AG04450 (cell line): ENCODE measurements around the gene SATB2. TPM values are rescaled to one million over a fixed set of nuclear protein-coding genes. Genes with fewer than 3 reads are reported as not detected.

ENCODE experiments used
- CTCF ChIA-PET: fragments of 300-600, 350-600 bp; formaldehyde crosslinking; extraction: SDS; loops from one replicate; lab custom pipeline; 2022; ENCODE audit warnings: antibody characterized with exemption, inconsistent platforms; lab: Charles Lee
- POLR2A ChIA-PET: fragments of 350-600 bp; formaldehyde crosslinking; extraction: SDS; loops from one replicate; lab custom pipeline; 2021; ENCODE audit warnings: antibody characterized with exemption, inconsistent platforms; lab: Yijun Ruan, JAX
- DNase-seq: peaks from one replicate; pipeline ENCODE4 v3.0.0-alpha.2; 2011; ENCODE audit warnings: low read depth, low spot score
- H3K27ac ChIP-seq: one replicate; pipeline ENCODE4 v1.5.1; 2012; ENCODE audit warnings: low read depth, low read length, control low read depth
- H3K27me3 ChIP-seq: one replicate; pipeline ENCODE4 v1.6.0; 2012; ENCODE audit warnings: low read length; ENCODE audit not compliant: control insufficient read depth, insufficient read depth
- H3K4me3 ChIP-seq: 2 replicates; pipeline ENCODE4 v1.5.1; 2011; ENCODE audit warnings: mild to moderate bottlenecking, low read depth, low read length, control low read depth
- H3K9me3 ChIP-seq: 2 replicates; pipeline ENCODE4 v1.5.1; 2012; ENCODE audit warnings: low read length; ENCODE audit not compliant: control insufficient read depth, insufficient read depth
- polyA plus RNA-seq: library from polyadenylated mRNA; depleted of rRNA; stranded (reverse); fragments of >200 nt; gene quantifications from 2 replicates; pipeline ENCODE4 v1.2.3, GENCODE V29; 2011
- TF ChIP-seq, protein P1 (sequence below): IDR thresholded peaks from 2 replicates; pipeline ENCODE4 v1.5.1; 2011; ENCODE audit warnings: low read depth, low read length, control low read depth, inconsistent platforms

Gene SATB2
- polyA plus RNA-seq, 1 experiment = 5.0 TPM

DNA sequence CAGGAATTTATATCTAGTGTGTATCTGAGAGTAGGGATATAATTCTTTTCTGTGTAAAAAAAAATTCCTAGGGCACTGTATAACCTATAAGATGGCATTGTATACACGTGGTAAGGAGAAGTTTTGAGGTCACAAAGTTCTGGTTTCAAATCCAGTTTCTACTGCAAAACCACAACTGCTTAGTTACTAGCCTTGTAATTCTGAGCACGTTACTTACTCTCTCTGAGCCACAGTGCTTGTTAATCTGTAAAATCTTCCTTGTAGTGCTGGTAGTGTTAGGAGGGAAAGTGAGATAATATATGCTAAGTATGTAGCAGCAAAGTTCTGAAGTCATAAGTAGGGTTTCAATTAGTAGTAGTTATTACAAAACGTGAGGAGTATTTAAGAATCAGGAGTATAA lies 175.4 kb downstream of the SATB2 start:
- Histone ChIP-seq H3K27ac (no peak overlapping the region), H3K4me3 (no peak overlapping the region), H3K27me3 (no peaks in the 10 kb centered on the region), H3K9me3 (no peaks in the 10 kb centered on the region)
- TF ChIP-seq, protein P1, sequence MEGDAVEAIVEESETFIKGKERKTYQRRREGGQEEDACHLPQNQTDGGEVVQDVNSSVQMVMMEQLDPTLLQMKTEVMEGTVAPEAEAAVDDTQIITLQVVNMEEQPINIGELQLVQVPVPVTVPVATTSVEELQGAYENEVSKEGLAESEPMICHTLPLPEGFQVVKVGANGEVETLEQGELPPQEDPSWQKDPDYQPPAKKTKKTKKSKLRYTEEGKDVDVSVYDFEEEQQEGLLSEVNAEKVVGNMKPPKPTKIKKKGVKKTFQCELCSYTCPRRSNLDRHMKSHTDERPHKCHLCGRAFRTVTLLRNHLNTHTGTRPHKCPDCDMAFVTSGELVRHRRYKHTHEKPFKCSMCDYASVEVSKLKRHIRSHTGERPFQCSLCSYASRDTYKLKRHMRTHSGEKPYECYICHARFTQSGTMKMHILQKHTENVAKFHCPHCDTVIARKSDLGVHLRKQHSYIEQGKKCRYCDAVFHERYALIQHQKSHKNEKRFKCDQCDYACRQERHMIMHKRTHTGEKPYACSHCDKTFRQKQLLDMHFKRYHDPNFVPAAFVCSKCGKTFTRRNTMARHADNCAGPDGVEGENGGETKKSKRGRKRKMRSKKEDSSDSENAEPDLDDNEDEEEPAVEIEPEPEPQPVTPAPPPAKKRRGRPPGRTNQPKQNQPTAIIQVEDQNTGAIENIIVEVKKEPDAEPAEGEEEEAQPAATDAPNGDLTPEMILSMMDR = no peak
- no peak for DNase-seq
- CTCF ChIA-PET = no interaction called here
- POLR2A ChIA-PET = no interaction called here

DNA sequence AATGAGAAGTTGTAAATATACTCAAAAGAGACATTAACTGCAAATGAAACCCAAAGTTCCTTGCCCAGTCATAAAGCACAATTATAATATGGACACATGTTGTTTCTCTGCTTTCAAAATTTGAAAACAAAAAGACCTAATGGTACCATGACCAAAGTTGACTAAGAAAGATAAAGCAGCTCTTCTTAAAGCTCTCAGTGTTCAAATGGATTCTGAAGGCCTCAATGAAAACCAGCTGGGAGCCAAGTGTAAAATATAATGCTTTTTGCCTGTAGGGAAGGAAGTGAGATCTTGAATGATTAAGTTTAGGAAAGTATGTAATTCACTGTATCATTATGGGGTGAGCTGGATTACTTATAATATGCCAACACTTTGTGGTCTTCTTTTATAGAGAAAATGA lies 178.6 kb downstream of the SATB2 start:
- no peak for DNase-seq

GRCh38 chr2:199278099-199278498 lies 179.6 kb downstream of the SATB2 start:
- TF ChIP-seq, protein P1 = no peak
- no peaks in the 10 kb centered on the region for H3K9me3 ChIP-seq
- no peaks in the 10 kb centered on the region for H3K27me3 ChIP-seq
- no peak overlapping the region for H3K27ac ChIP-seq
- ChIA-PET POLR2A (no interaction called here), CTCF (no interaction called here)
- DNase-seq = no peak
- H3K4me3 ChIP-seq = no peak overlapping the region

More for the DNA sequence above, 178.6 kb downstream of the SATB2 start:
- CTCF ChIA-PET = no interaction called here
- POLR2A ChIA-PET = no interaction called here
- Histone ChIP-seq H3K4me3 (no peak overlapping the region), H3K27me3 (no peaks in the 10 kb centered on the region), H3K9me3 (no peaks in the 10 kb centered on the region), H3K27ac (no peak overlapping the region)
- TF ChIP-seq, protein P1 = no peak

GRCh38 chr2:199273042-199273511 lies 184.7 kb downstream of the SATB2 start:
- Histone ChIP-seq H3K9me3 (no peaks in the 10 kb centered on the region), H3K27ac (no peak overlapping the region), H3K4me3 (no peak overlapping the region), H3K27me3 (no peaks in the 10 kb centered on the region)
- ChIA-PET CTCF (interaction anchor here (0.7 kb wide), 1 partner anchor 198 kb away, joined by 3 read pairs; no protein-coding TSS in a partner anchor), POLR2A (no interaction called here)
- TF ChIP-seq, protein P1 = no peak
- DNase-seq = no peak

DNA sequence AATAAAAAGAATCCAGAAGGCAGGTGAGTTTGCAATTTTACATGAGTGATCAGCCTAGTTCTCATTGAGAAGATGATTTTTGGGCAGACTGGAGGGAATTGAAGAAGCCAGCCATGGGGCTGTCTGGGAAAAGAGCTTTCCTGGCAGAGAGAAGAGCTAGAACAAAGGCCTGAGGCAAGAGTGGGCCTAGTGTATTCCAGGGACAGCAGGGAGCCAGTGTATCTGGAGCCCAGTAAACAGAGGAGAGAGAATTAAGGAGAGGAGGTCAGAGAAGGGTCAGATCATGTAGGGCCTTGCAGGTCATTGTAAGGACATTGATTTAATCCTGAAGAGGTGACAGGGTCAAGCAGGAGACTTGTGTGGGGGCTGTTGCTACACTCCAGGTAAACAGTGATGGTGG lies 195.8 kb downstream of the SATB2 start:
- DNase-seq = no peak
- Histone ChIP-seq H3K4me3 (no peak overlapping the region), H3K27me3 (peaks cover 3% of the 10 kb centered on the region), H3K27ac (no peak overlapping the region), H3K9me3 (peaks cover 6% of the 10 kb centered on the region; the same call in 1 of the 2 replicates)
- TF ChIP-seq, protein P1 = no peak
- POLR2A ChIA-PET = no interaction called here
- CTCF ChIA-PET = no interaction called here
